GM18507 (cell line): ENCODE results near the gene TAS2R46.
"Not testable (repeated sequence)": the region's sequence is repeated elsewhere in the genome, so short reads cannot be mapped to it uniquely, and the experiment has no call there.

Source experiments
- DNase-seq: peaks from one replicate; pipeline ENCODE4 v3.0.0; 2011; ENCODE audit warnings: low read depth; ENCODE audit not compliant: insufficient read length; ENCODE audit errors: extremely low spot score
- FAIRE-seq: peaks from 2 replicates; lab custom pipeline; 2011; peaks lifted over from hg19 to GRCh38; lab: Jason Lieb, UNC

The TAS2R46 gene

DNA sequence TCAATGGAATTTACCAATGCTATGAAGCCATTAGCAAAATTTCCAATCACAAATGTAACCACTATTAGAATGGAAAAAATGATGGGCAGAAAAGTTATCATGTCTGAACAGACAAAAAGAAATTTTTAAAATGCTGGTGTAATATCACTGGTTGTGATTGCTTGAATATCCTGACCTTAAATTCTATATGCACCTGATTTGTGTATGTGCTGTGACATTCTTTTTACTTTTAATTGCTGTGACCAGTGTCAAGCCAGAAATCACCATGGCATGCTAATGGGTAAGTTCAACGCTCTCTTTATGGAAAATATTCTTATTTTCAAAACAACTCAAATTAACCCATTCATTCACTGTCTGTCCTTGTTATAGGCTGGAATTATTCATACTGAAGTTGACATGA, at the start of gene TAS2R46:
Gene TAS2R46, minus strand, starts transcription at position 101 of the 400 bp plus-strand sequence. Its CDS starts 0 bp downstream, at position 101.
- FAIRE-seq, DNase-seq: not testable (repeated sequence)

DNA sequence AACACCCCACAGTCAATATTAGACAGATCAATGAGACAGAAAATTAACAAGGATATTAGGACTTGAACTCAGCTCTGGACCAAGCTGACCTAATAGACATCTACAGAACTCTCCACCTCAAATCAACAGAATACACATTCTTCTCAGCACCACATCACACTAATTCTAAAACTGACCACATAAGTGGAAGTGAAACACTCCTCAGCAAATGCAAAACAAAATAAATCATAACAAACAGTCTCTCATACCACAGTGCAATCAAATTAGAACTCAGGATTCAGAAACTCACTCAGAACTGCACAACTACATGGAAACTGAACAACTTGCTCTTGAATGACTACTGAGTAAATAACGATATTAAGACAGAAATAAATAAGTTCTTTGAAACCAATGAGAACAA, 49.1 kb upstream of the TAS2R46 start:
- FAIRE-seq = peak; percentile 75
- DNase-seq = not testable (repeated sequence)

GRCh38 chr12:11108862-11109261, 46.8 kb upstream of the TAS2R46 start:
- DNase-seq = no peak
- no peak for FAIRE-seq

DNA sequence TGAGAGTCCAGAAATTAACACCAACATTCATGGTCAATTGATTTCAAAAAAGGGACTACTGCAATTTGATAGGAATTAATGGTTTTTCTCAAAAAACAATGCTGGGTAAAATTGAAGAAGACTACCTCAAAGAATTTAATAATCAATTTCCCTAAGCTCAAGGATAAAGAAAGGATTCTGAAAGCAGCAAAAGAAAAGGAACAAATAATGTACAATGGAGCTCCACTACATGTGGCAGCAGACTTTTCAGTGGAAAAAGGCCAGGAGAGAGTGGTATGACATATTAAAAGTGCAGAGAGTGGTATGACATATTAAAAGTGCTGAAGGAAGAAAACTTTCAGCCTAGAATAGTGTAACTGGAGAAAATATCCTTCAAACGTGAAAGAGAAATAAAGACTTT, 45.6 kb upstream of the TAS2R46 start:
- FAIRE-seq = no peak
- DNase-seq = no peak

DNA sequence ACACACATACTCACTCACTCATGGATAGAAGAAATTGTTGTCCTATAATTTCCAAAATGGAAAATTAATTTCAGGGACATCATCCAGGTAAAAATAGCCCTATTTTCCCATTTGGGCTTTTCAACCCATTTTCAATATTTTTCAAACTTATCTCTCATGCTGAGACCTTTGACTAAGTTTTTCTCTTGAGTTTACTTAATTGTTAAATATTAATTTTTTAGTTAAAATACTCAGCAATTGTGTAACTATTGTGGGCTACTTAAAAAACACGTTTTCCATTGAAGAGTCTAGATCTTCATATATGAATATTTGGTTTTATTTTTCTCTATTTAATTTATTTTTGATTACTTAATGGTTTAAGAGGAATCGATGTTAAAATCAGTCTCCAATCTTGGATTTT, 44.2 kb upstream of the TAS2R46 start:
- no peak for DNase-seq
- no peak for FAIRE-seq

- DNase-seq = no peak
- peak; percentile 52 for FAIRE-seq
These were observed 43.5 kb upstream of the TAS2R46 start for GRCh38 chr12:11105546-11105945.

GRCh38 chr12:11094910-11095309, 32.8 kb upstream of the TAS2R46 start:
- DNase-seq = not testable (repeated sequence)
- FAIRE-seq = peak; percentile 84

- no peak for DNase-seq
- no peak for FAIRE-seq
These were observed 30.0 kb upstream of the TAS2R46 start, which contains the start of gene TAS2R43 for GRCh38 chr12:11092128-11092527. TSS of gene TAS2R43 (minus strand) at chr12:11092313. CDS start at chr12:11092229, 84 bp downstream.

DNA sequence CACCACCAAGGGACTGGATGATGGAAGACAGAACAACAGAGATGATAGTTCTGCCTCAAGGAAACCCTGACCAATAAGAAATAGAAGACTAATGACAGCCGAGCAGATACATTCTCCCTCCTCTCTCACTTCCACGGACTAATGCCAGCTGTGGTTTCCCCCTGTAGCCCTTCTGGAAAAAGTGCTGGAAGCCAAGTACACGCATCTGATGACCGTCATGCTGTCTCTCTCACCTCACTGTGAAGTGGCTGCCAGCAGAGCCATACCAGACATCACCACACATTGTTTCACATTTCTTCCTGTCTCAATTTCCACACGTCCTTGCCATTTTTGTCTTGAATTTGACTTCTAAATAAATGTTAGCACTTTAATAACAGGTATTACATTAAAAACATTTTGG, 27.2 kb upstream of the TAS2R46 start:
- DNase-seq = no peak
- no peak for FAIRE-seq

- DNase-seq (no peak), FAIRE-seq (peak; percentile 80)
These were observed 23.3 kb upstream of the TAS2R46 start for GRCh38 chr12:11085419-11085818.

DNA sequence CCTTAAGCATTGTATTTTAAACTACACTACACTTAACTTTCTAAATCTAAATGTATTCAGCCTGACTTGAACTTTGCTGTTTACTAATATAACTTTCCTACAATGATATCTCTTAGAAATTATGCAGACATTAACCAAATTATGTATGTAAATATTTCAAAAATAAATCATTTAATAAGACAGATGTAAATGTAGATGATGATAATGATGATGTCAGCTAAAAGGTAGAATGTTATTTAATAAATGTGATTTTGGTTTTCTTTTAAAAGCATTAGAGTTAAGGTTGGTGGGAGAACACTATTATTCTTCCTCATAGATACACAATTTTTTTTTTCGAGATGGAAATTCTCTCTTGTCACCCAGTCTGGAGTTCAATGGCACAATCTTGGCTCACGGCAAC, 19.9 kb upstream of the TAS2R46 start:
- no peak for FAIRE-seq
- no peak for DNase-seq

- FAIRE-seq (no peak), DNase-seq (no peak)
These were observed 16.2 kb upstream of the TAS2R46 start for GRCh38 chr12:11078246-11078645.

- FAIRE-seq (peak; percentile 80), DNase-seq (no peak)
These were observed 13.5 kb upstream of the TAS2R46 start for GRCh38 chr12:11075642-11076041.

- no peak for FAIRE-seq
- no peak for DNase-seq
These were observed 9.3 kb upstream of the TAS2R46 start for GRCh38 chr12:11071414-11071813.

GRCh38 chr12:11070999-11071398, 8.9 kb upstream of the TAS2R46 start:
- FAIRE-seq (no peak), DNase-seq (no peak)

GRCh38 chr12:11069854-11070365, 7.8 kb upstream of the TAS2R46 start:
- FAIRE-seq (no peak), DNase-seq (no peak)

DNA sequence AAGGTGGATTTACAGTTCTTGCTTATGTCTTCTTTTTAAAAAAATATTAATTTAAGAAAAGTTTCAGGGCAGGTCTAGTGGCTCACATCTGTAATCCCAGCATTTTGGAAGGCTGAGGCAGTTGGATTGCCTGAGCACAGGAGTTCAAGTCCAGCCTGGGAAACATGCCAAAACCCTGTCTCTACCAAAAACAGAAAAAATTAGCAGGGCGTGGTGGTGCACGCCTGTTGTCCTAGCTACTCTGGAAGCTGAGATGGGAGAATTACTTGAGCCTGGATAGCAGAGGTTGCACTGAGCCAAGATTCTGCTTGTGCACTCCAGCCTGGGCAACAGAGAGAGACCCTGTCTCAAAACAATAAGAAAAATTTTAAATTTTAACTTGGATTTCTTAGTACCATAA, 5.4 kb upstream of the TAS2R46 start:
- DNase-seq (no peak), FAIRE-seq (no peak)

DNA sequence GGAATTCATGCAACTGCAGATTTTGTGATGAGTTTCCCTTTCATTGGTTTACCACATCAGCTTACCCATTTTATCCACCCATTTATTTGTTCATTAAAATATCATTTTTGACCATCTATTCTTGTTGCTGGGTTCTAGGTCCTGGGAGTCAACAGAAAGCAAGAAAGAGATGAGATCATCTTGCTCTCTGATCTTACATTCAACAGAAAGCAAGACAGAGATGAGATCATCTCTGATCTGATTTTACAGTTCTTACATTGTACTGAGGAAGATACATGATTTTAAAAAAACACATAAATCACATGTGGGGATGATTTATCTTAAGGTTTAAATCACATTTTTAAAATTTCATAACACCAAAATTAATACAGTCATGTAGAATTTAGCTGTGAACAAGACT, 2.3 kb downstream of the TAS2R46 start:
- DNase-seq = no peak
- peak; percentile 59 for FAIRE-seq

- no peak for FAIRE-seq
- DNase-seq = no peak
These were observed 3.1 kb downstream of the TAS2R46 start for GRCh38 chr12:11059041-11059440.

GRCh38 chr12:11055306-11055705, 6.8 kb downstream of the TAS2R46 start:
- FAIRE-seq (no peak), DNase-seq (no peak)

GRCh38 chr12:11049806-11050531, 12.1 kb downstream of the TAS2R46 start:
- DNase-seq, FAIRE-seq: not testable (repeated sequence)
